Hindlimb muscle (tissue), 1 donor: Measurements from ENCODE around the gene FIGNL2. TPM values are rescaled to one million over a fixed set of nuclear protein-coding genes. Genes with fewer than 3 reads are reported as not detected.

ENCODE experiments used
- polyA plus RNA-seq: library from polyadenylated mRNA; unstranded; fragments of 120-200 nt; gene quantifications from one replicate; pipeline ENCODE4 v1.2.1, GENCODE V29; 2013; ENCODE audit not compliant: insufficient read length

Gene FIGNL2
- polyA plus RNA-seq, 1 donor = 1.3 TPM

Other genes with a start within 250 kb of the FIGNL2 start
- not detected for gene ANKRD33, start 39.4 kb upstream of the FIGNL2 start, polyA plus RNA-seq
- gene ACVRL1, start 58.8 kb upstream of the FIGNL2 start, polyA plus RNA-seq = 52.0 TPM
- 19.9 TPM for gene ACVR1B, start 103.0 kb upstream of the FIGNL2 start, polyA plus RNA-seq
- gene TAMALIN, start 158.2 kb upstream of the FIGNL2 start, polyA plus RNA-seq = 20.7 TPM
- 32.8 TPM for gene NR4A1, start 202.7 kb upstream of the FIGNL2 start, polyA plus RNA-seq
- 22.0 TPM for gene ATG101, start 221.3 kb upstream of the FIGNL2 start, polyA plus RNA-seq
- gene SMIM41, start 231.0 kb upstream of the FIGNL2 start, polyA plus RNA-seq = not detected